Measurements from ENCODE around the gene SLCO4A1. TPM values are rescaled to one million over a fixed set of nuclear protein-coding genes. Genes with fewer than 3 reads are reported as not detected.

SLCO4A1 gene
- total and polyA plus RNA-seq, 2 donors (not counting 3 experiments of a cell fraction or from before 2014, with no cell fraction given): 1.4 to 4.1 TPM

- ChIA-PET POLR2A (no interaction called here), CTCF (interaction anchor here (0.7 to 9.2 kb wide), 20 partner anchors 10 to 181 kb away, joined by 3 to 120 read pairs (median 5); partner anchors contain the start of gene SLCO4A1)
- Histone ChIP-seq H3K36me3 (ENCODE audit: control insufficient read depth in 2 of 2, extremely low read depth in 1 of 2, insufficient read depth in 2 of 2, low read length in 2 of 2) (no peaks in the 10 kb centered on the region), H3K9me3 (replicated peaks; ENCODE audit: control insufficient read depth, insufficient read depth, low read length) (no peaks in the 10 kb centered on the region), H3K4me3 (replicated peaks in 1 of 3; ENCODE audit: insufficient read depth in 1 of 3, low read depth in 1 of 3, low read length in 3 of 3) (no peak overlapping the region), H4K20me1 (replicated peaks; ENCODE audit: control insufficient read depth, extremely low read depth, insufficient read depth, low read length) (no peaks in the 10 kb centered on the region), H3K4me1 (ENCODE audit: control insufficient read depth, extremely low read depth, insufficient read depth, low read length) (peaks cover 13% of the 10 kb centered on the region), H3K79me2 (ENCODE audit: control insufficient read depth, insufficient read depth, low read length) (no peaks in the 10 kb centered on the region), H3K27me3 (ENCODE audit: control insufficient read depth in 2 of 2, insufficient read depth in 2 of 2, low read length in 2 of 2) (no peaks in the 10 kb centered on the region), H3K9me1 (replicated peaks; ENCODE audit: control insufficient read depth, extremely low read depth, insufficient read depth, low read length) (no peaks in the 10 kb centered on the region), H2AFZ (ENCODE audit: low read depth, low read length) (no peak overlapping the region), H3K4me2 (ENCODE audit: insufficient read depth, low read length) (no peak overlapping the region), H3K27ac (ENCODE audit: insufficient read depth, low read depth, low read length) (no peak overlapping the region), H3K9ac (replicated peaks; ENCODE audit: extremely low read depth, insufficient read depth, low read length) (no peak overlapping the region)
- DNase-seq (ENCODE audit: low read depth, low spot score): no peak
- no TSS peak for BruUV-seq (replicated peaks)
- intact Hi-C loops (cut with micrococcal nuclease) (no loop called here), dilution Hi-C loops (cut with MboI; ENCODE audit: extremely low pct_ligation_motif_present, low sequenced_read_pairs) (no loop called here)
- TF ChIP-seq POLR2A (IDR thresholded peaks at IDR 0.05; ENCODE audit: low read depth, low read length) (no peak), CTCF (IDR thresholded peaks at IDR 0.05; ENCODE audit: extremely low read depth in 1 of 2, insufficient read depth in 1 of 2, low read depth in 1 of 2, low read length in 2 of 2) (no peak), JUN (IDR thresholded peaks at IDR 0.05; ENCODE audit: borderline replicate concordance, insufficient read depth, insufficient read length, low read depth) (no peak), EZH2 (IDR thresholded peaks at IDR 0.05; ENCODE audit: borderline replicate concordance, low read depth, low read length, severe bottlenecking) (no peak), FOS (IDR thresholded peaks at IDR 0.05; ENCODE audit: borderline replicate concordance, insufficient read depth, low read length) (no peak), GATA2 (IDR thresholded peaks at IDR 0.05; ENCODE audit: insufficient read depth, insufficient read length, low read depth, low read length) (no peak), MYC (IDR thresholded peaks at IDR 0.05; ENCODE audit: low read depth, low read length) (no peak), POLR2AphosphoS5 (IDR thresholded peaks at IDR 0.05; ENCODE audit: insufficient read depth, low read depth, low read length) (no peak), MAX (IDR thresholded peaks at IDR 0.05; ENCODE audit: insufficient read depth, insufficient read length) (no peak)
- no peak for FAIRE-seq
Observed at GRCh38 chr20:62665826-62666735, 23.8 kb downstream of the SLCO4A1 start.
